Measurements from ENCODE around the gene DOHH.

DNA sequence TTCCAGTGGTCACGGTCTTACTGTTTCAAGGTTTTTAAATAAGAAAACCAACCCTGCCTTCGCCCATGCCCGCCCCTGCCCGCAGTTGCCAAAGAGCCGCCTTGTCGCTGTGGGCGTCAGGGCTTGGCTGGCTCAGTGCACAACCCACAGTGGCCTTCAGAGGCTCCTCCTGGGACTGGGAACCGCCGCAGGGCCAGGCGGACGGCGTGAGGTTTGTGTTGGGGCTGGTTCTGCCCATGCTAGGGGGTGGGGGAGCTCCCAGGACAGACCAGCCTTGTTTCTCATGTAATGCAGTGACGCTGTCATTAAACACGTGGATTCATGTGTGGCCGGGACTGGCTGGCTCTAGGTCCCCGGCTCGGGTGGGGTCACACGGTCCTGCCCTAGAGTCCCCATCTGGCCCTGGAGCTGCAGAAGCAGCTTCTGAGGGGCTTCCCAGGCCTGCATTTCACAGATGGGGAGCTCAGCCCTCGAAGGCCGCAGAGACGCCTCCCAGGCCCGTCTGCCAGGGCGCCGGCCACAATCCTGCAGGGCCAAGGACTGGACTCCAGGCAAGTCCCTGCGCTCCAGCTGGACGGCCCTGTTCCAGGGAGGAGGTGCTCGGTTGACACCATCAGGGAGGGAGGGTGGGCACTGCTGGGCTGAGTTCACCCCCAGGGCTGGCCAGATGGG lies 36.1 kb upstream of the DOHH start:
- no peak for TF ChIP-seq FOXM1 (IDR thresholded peaks at IDR 0.05; ENCODE audit: borderline replicate concordance, low read depth)
- TF ChIP-seq RAD21 (IDR thresholded peaks at IDR 0.05; ENCODE audit: low read depth): no peak
- TF ChIP-seq REST (IDR thresholded peaks at IDR 0.05; ENCODE audit: low read depth): no peak
- TF ChIP-seq, protein P1, sequence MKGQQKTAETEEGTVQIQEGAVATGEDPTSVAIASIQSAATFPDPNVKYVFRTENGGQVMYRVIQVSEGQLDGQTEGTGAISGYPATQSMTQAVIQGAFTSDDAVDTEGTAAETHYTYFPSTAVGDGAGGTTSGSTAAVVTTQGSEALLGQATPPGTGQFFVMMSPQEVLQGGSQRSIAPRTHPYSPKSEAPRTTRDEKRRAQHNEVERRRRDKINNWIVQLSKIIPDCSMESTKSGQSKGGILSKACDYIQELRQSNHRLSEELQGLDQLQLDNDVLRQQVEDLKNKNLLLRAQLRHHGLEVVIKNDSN (IDR thresholded peaks at IDR 0.05): no peak
- no peak for TF ChIP-seq TAF1 (IDR thresholded peaks at IDR 0.05; ENCODE audit: low read depth)
